H1 (cell line): Measurements from ENCODE around the gene EVA1C.

Experiments used
- JUND ChIP-seq: IDR thresholded peaks from 2 replicates; pipeline ENCODE4 v1.6.1; 2011; ENCODE audit warnings: mild to moderate bottlenecking, improper control_type of control experiment, low read length
- MAX ChIP-seq: IDR thresholded peaks from 2 replicates; pipeline ENCODE4 v1.6.1; 2012; ENCODE audit warnings: inconsistent platforms

GRCh38 chr21:32403201-32403777, 9.2 kb upstream of the EVA1C start:
- TF ChIP-seq MAX (no peak), JUND (no peak)
